GM18951 (cell line): ENCODE results near the gene SORCS2.

ENCODE experiments used
- POLR2A ChIP-seq: IDR thresholded peaks from 4 replicates; pipeline ENCODE4 v1.6.1; 2011; ENCODE audit warnings: mild to moderate bottlenecking; ENCODE audit not compliant: insufficient read length, insufficient read depth; ENCODE audit errors: extremely low read depth
- in situ Hi-C: fragments of 300-500 bp; cut with MboI; formaldehyde crosslinking; loops from one replicate; pipeline ENCODE4 v1.12.0; 2022; ENCODE audit warnings: low sequenced_read_pairs, mixed read lengths, inconsistent platforms; ENCODE audit not compliant: unreplicated experiment

SORCS2 gene

DNA sequence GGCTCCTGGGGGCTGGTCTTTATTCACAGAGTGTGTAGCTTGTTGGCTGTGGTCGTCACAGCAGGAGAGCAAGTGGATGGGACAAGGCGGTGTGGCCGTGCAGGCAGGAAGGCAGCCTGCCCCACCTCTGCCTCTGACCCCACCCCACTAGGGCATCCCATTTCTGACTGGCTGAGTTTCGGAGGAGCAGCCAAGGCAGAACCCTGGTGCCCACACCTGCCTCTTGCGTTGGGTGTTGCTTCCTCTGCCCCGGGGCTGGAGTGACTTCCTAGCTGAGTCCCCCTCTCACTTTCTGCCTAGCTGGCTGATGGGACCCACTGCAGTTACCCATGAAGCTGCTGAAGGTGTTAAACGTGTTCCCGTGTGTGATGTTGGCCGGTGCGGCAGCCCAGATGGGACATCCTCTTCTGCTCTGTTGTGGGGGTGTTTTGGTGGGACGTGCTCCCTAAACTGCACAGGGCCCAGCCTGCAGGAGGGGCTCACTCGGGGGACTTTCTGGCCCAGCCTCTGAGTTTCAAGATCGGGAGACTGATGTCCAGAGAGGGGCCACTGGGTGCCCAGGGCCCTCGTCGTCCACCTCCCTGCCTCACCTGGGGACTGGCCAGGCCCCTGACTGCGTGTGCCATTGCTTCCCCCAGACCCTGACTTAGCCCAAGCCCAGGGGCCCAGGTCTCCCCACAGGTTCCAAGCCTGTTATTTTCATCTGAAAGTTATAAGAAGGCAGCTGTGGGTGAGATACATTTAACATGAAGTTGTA lies 140.9 kb downstream of the SORCS2 start:
- no peak for TF ChIP-seq POLR2A
- in situ Hi-C loops: no loop called here

DNA sequence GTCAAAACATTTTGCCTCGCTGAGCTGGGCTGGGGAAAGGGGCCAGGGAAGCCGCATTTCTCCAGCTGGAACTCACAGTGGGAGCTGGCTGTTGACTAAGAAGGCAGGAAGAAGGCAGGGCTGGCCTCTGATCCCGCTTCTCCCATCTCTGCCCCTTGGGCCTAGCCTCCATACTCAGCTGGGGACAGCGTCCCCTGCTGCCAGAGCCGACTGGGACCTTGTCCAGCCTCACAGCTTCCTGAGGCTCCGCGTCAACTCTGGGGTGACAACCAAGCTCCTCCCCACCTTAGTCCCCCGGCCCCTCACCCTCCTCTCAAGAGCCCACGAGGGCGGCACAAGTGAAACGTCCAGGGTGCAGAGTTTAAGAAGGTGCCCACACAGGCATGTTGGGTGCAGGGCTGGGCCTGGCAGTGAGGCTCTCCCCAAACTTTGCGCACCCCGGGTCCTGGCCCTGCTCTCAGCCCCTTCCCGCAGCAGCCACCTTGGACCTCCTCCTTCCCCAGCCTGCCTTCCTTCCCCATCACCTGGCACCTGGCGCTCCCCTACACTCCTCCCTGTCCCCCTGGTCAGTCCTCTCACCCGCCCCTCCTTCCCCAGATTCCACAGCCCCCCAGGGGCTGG lies 141.6 kb downstream of the SORCS2 start:
- in situ Hi-C loops: no loop called here
- no peak for TF ChIP-seq POLR2A

DNA sequence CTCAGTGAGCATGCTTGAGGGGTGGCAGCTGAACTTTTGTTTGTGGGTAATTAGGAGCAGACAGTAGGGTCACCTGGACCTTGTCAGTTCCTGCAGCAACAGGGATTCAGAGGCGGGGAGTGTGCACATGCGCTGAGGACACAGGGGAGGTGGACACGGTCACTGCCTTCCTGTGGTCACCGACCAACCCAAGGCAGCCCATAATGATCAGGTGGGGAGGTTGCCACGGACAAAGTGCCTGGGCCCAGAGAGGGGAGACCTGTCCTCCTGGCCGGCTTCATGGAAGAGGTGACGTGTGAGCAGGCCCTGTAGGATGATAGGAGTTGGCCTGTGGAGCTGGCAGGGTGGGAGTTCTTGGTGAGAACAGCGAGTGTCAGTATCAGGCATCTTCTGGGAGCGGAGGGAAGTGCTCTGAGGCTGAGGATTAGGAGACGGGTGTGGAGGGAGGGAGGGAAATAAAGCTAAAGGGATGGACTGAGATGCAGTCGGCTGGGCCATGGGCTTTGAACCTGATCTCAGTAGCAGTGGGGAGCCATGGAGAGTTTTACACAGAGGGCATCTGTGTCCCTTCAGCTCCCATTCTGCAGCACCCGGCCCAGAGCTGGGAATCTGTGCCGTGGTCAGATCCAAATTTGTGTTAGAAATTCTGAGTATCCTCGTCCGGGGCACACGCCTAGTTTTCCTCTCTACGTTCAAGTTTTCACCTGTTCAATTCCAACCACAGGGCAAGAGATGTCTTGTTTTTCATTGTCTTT lies 142.4 kb downstream of the SORCS2 start:
- TF ChIP-seq POLR2A: no peak
- in situ Hi-C loops: no loop called here

DNA sequence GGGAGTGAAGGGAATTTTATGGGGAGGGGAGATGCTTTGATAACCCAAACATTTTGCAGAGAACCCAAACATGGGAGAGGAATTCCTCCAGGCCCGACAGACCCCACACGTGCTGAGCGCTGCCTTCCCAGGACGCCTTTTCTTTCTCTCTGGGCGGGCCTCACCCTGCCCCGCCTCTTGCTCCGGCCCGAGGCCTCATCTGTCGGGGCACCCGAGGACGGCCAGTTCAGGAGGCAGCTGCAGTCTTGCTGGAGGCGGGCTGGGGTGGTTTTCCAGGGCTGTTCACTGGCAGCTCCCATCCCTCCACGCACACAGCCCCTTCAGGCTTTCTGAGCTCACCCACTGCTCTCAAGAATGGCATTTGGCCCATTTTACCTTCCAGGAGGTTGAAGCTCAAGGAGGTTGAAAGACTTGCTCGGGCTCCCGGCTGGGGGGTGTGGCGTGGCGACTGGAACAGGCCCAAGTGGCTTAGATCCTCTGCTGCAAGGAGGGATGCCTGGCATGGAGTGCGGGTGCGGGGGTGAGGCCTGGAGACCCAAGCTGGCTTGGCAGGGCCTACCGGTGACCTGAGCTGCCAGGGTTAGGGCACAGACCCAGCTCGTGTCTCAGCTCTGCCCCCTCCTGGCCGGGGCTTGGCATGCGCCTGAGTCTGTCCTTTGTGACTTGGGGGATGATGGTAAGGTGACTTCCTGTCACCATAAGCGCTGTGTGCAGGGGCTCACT lies 143.2 kb downstream of the SORCS2 start:
- in situ Hi-C loops: no loop called here
- TF ChIP-seq POLR2A: no peak

DNA sequence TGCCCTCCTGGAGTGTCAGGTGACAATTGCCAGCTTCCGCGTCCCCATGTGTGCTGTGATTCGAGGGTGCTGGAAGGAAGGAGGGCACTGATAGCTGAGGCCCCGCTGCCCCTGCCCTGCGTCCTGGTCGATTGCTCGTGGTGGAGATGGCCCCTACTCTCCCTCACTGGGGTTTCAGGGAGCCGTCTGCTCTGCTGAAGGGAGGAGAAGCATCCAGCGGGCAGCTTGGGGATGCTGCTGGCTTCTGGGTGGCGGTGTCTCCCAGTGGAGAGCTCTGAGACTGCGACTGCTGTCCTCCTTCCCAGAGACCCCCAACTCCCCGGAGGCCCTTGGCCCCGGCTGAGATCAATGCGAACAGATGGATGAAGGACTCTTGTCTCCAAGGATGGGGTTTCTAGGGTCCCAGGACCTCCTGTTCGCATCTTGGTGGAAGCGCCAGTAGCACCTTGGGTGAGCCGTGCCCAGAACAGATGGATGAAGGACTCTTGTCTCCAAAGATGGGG lies 143.8 kb downstream of the SORCS2 start:
- in situ Hi-C loops: no loop called here
- TF ChIP-seq POLR2A: no peak

DNA sequence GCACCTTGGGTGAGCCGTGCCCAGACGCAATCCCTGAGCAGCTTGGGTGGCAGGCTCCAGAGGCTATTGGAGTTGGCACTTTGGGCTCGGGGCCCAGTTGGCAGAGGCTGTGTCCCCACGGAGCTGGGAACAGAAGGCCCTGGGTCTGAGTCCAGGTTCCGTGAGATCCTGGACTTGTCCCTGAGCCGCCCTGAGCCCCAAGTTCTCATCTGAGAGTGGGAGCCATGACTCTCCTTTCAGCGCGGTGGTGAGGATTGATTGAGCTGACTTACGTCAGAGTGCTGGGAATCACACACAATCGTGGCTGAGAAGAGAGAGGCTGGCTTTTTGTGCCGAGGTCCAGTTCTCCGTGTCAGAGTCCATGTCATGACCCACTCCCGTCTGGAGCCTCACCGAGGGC lies 144.4 kb downstream of the SORCS2 start:
- in situ Hi-C loops: no loop called here
- TF ChIP-seq POLR2A: no peak

DNA sequence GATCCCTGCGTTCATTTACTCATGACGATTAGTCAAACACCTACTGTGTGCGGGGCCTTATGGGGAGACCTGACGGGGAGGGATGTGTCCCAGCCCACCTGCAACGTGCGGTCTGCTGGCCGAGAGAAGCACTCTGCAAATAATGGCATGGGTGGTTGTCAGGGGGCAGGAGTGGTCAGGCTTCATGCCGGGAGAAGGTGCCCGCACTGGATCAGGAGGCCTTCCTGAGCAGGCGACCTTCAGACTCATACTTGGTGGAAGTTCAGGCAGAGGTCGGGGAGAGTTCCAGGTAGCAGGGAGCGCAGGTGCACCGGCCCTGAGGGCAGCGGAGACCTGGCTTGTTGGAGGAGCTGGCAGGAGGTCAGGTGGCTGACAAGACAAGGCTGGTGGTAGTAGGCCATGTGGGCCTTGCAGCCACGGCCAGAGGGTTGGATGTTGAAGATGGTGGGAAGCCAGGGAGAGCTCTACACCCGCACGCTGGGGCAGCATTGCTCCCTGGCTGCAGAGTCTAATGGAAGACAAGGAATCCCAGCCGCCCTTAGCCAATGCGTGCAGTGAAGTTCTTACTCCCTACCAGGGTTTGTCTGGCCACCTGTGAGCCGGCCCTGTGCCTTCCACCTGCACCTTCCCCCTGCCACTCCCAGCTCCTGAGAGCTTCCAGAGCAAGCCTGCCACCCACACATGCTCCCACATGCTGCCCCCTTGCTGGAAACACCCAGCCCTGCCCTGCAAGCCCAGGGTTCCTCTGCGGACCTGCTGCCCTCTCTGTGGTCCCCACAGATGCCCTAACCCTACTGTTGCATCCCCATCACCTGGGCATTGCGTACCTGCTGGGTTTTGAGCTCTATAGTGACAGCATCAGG lies 145.1 kb downstream of the SORCS2 start:
- no peak for TF ChIP-seq POLR2A
- in situ Hi-C loops: no loop called here

DNA sequence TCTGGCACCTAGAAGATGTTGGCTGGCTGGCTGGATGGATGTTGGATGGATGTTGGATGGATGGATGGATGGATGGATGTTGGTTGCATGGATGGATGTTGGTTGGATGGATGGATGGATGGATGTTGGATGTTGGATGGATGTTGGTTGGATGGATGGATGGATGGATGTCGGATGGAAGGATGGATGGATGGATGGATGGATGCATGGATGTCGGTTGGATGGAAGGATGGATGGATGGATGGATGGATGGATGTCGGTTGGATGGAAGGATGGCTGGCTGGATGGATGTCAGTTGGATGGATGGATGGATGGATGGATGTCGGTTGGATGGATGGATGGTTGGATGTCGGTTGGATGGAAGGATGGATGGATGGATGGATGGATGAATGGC lies 145.7 kb downstream of the SORCS2 start:
- TF ChIP-seq POLR2A: no peak
- in situ Hi-C loops: no loop called here

DNA sequence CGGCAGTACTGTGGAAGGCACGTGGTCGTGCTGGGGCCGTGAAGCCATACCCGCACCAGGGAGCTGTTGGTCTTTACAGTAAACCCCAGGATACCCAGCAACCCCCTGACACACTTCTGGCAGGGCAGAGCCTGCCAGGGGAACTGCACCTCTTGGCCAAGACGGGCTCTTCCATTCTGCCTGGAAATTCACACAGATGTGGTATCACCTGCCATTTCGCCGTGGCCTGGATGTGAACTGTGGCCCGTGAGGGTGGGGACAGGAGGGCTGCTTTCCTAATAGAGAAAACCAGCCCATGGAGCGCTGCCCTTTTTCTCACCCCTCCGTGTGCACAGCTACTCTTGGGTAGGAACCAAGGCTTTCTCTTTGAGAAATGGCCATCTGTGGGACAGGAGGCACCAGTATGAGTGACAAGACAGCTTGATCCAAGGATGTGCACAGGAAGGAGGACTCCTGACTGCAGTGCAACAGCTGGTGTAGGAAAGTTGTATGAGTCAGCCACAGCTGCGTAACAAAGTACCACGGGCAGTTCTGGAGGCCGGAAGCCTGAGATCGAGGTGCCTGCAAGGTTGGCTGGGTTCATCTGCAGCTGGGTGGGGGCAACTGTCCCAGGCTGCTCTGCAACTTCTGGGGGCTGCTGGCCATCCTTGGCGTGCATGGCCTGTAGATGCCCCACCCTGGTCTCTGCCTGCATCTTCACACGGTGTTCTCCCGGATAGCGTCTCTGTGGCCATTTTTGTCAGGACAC lies 146.7 kb downstream of the SORCS2 start:
- in situ Hi-C loops: no loop called here
- TF ChIP-seq POLR2A: no peak

DNA sequence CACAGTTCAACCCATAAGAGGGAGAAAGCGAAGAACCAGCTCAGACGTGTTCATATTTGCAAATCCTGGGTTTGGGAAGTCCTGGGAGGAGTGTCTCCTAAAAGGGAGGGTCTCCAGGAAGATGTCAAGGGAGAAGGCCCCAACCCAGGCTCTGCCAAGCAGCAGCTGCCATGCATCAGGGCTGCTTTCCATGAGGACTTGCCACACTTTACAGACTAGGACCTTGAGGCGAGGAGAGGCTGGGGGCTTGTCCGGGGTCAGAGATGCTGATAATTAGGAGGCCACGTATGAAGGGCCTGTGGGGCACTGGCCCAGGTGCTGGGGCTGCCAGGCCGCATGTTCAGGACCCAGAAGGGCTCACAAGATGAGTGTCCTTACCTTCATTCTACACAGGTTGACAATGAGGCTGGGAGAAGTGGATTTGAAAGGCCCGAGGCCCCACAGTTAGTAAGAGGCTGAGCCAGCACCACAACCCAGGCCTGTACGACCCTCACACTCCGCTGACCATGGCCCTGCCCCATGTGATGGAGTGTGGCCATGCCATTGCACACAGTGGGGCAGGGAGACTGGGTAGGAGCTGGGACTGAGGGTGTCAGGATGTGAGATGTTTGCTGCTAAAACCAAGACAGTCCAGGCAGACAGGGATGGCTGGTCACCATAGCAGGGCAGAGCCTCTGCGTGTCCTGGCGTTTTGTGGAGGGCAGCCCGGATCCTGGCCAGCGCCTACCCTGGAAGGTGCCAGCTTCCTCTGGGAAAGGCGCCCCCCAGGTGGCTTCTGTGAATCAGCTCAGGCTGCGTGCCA lies 147.6 kb downstream of the SORCS2 start:
- in situ Hi-C loops: no loop called here
- TF ChIP-seq POLR2A: no peak
